GM18505 (cell line): Measurements from ENCODE around the gene GSKIP.
A peak's percentile ranks its signal among the peaks of the same experiment; 100 is the strongest.
"Not testable (repeated sequence)": the region's sequence is repeated elsewhere in the genome, so short reads cannot be mapped to it uniquely, and the experiment has no call there.

ENCODE experiments used
- ATAC-seq: cut with Tn5 transposase; IDR thresholded peaks from one replicate; pipeline ENCODE4 v1.9.1; 2021; ENCODE audit not compliant: unreplicated experiment
- POLR2A ChIP-seq: IDR thresholded peaks from 4 replicates; pipeline ENCODE4 v1.6.1; 2011; ENCODE audit warnings: borderline replicate concordance; ENCODE audit not compliant: insufficient read depth, insufficient read length; ENCODE audit errors: extremely low read depth

Gene GSKIP, protein sequence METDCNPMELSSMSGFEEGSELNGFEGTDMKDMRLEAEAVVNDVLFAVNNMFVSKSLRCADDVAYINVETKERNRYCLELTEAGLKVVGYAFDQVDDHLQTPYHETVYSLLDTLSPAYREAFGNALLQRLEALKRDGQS

DNA sequence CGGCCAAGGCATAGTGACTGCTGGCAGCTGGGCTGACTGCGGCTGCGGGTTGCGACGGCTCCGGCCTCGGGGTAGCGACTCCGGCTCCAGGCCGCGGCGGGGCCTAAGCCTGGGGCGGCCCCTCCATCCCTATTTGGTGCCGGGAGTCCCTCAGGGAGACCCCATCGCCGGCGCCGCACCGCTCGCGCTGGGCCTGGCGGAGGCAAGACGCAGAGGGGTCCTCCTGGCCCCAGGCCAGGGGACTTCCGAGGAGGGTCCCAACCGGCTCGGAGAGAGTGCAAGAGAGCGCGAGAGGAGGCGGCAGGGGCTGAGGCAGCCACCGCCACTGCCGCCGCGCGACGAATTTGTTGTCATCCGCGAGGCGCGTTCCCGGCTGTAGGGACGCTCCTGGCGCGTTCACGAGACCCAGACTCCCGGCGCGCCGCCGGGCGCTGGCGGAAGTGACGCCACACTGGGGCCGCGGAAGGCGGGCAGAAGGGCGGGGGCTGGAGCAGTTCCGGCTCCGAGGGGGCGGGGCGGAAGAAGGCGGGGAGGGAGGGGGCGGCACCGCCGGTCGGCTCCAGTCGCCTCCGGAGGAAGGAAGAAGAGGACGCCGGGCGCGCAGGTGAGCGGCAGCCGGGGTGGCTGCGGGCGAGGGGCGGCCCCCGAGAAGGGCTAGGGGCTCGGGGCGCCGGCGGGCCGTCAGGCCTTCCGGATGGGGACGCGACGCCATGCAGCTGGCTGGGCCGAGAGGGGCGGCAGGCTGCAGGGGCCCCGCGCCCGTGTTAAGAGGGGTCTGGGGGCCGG, at the start of gene GSKIP, which contains the start of gene ATG2B:
TSS of gene GSKIP (plus strand) at position 562 of the 786 bp plus-strand sequence. CDS start 18,722 bp downstream, outside the sequence.
TSS of gene ATG2B (minus strand) at position 377 of the 786 bp plus-strand sequence. CDS start at position 12, 365 bp downstream.
- TF ChIP-seq POLR2A = peak; percentile 82
- ATAC-seq = peak; percentile 77

DNA sequence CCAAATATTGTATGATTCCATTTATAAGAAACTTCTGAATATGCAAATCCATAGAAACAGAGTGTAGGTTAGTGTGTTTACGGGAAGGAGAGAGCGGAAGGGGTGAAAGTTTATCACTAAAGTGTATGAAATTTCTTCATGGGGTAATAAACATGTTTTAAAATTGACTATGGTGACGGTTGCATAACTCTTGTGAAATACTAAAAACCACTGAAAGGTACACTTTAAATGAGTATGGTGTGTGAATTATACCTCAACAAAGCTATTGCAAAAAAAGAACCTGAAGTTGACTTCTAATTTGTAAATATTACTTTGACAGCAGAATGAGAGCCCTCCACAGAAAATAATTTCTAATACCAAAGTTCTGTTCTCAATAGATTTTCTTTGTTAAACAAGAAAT, 47.2 kb upstream of the GSKIP start:
- TF ChIP-seq POLR2A = no peak
- ATAC-seq = no peak

DNA sequence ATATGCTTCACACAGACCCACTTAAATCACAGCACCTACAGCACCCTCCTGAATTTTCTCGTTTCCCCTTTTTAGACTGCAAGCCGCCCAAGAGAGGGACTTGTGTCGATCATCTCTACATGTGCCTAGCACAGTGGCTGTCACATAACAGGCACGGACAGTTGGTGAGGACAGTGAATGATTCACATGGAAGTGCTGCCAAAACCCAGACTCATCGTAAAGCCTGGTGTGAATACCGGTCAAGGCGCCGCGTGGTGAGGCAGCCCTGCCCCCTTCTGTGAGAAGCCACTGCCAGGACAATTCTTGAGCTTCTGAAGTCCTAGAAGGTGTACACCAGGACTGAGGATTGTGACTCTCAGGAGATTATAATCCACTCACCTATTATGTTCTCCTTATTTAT, 44.5 kb upstream of the GSKIP start:
- no peak for ATAC-seq
- no peak for TF ChIP-seq POLR2A

DNA sequence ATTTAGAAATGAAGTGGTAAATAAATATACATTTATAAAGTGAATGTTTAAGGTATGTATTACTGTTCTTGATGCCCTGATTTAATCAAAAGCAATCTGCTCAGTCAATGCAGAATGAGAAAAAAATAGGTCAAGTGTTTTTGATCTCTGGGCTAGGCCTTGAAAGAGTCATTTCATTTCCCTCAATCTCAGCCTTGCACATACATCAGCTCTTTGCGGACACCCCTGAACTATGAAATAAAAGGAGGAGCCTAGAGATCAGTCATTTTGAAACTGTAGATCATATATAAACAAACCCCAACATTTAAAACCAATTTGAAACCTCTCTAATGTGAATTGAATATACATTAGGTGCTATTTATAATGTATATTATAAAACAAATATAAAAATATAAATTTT, 42.7 kb upstream of the GSKIP start:
- ATAC-seq = no peak
- no peak for TF ChIP-seq POLR2A

DNA sequence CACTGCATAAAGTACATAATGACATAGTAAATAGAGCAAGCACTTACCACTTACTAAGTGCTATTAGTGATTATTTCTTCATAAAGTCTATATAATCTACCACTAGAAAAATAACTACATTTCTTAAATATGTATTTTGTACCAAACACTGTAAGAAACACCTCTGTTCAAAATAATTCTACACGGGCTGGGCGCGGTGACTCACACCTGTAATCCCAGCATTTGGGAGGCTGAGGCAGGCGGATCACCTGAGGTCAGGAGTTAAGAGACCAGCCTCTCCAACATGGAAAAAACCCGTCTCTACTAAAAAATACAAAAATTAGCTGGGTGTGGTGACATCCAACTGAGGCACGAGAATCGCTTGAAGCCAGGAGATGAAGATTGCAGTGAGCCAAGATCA, 39.1 kb upstream of the GSKIP start:
- no peak for ATAC-seq
- TF ChIP-seq POLR2A = no peak

DNA sequence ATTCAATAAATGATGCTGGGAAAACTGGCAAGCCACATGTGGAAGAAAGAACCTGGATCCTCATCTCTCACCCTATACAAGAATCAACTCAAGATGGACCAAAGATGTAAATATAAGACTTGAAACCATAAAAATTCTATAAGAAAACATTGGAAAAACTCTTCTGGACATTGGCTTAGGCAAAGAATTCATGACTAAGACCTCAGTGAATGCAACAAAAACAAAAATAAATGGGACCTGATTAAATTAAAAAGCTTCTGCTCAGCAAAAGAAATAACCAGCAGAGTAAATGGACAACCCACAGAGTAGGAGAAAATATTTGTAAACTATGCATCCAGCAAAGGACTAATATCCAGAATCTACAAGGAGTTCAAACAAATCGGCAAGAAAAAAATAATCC, 24.8 kb upstream of the GSKIP start:
- TF ChIP-seq POLR2A = no peak
- no peak for ATAC-seq

DNA sequence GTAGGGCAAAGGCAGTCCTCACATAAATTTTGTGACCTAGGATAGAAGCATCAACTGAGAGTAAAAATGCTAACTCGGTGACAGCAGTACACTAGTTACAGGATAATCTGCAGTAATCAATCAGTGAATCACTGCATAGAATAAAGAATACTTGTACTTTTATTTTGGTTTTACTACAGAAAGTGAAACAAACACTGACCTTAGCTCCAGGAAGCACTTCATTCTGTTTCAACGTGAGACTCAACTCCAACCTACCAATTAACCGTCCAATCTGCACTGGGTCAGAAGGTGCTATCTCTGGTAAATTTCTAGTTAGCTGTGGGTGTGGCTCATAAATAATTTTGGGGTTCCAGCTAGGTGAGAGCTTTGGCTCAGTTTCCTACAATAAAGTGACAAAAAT, 22.0 kb upstream of the GSKIP start:
- no peak for ATAC-seq
- no peak for TF ChIP-seq POLR2A

DNA sequence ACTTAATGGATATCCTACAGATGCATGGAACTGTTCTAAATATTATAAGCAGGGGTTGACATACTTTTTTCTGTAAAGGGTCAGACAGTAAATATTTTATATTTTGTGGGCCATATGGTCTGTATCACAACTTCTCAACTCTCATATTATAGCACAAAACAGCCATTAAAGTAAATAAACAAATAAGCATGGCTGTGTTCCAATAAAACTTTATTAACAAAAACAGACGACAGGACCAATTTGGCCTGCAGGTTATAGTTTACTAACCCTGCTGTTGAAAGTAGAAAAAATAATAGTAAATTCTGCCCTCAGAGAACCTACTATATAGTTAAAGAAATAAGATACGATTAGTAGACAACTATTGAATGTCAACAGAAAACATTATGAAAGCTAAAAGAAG, 17.7 kb upstream of the GSKIP start:
- no peak for ATAC-seq
- TF ChIP-seq POLR2A = no peak

DNA sequence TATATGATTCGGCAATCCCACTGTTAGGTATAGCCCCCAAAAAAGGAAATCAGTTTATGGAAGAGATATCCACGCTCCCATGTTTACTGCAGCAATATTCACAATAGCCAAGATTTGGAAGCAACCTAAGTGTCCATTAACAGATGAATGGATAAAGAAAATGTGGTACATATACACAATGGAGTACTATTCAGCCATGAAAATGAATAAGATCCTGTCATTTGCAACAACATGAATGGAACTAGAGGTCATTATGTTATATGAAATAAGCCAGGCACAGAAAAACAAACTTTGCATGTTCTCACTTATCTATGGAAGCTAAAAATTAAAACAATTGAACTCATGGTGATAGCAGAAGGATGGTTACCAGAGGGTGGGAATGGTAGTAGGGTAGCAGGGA, 15.4 kb upstream of the GSKIP start:
- not testable (repeated sequence) for ATAC-seq

DNA sequence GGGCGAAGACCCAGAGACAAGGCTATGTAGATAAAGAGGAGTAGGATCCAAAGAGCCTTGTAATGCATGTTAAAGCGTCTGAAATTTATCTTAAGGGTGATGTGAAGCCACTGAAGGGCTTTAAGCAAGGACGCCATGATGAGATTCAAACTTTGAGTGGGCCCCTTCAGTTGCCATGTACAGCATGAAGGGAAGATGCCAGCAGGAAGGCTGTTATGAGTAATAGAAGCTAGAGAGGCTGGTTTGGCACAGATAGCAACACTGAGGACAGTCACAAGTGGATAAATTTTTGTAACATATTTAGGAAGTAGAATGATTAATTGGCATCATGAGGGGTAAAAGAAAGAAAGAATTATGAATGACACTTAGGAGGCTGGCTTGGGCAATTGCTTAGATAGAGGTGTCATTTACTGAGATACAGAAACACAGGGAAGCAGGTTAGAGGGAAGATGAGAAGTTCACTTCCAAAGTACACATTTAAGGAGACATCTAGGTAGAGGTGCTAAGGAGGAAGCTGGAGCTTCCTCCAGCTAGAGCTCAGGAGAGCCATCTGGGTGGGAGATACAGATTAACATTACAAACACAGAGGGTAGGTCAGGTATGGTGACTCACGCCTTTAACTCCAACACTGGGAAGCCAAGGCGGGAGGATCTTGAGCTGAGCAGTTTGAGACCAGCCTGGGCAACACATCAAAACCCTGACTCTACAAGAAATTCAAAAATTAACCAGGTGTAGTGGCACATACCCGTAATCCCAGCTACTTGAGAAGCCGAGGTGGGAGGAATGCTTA, 13.8 kb upstream of the GSKIP start:
- no peak for TF ChIP-seq POLR2A
- no peak for ATAC-seq

DNA sequence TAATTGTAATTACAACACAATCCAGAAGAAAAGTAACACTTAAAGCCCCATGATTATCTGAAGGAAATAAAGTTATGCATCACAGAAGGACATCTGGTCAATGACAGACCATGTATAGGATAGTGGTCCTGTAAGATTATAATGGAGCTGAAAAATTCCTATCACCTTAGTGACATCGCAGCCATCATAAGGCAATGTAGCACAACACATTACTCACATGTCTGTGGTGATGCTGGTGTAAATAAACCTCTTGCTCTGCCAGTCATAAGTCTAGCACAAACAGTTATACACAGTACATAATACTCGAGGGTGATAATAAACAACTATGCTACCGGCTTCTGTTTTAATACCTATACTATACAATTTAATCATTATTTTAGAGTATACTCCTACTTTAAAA, 11.3 kb upstream of the GSKIP start:
- no peak for ATAC-seq
- TF ChIP-seq POLR2A = no peak

DNA sequence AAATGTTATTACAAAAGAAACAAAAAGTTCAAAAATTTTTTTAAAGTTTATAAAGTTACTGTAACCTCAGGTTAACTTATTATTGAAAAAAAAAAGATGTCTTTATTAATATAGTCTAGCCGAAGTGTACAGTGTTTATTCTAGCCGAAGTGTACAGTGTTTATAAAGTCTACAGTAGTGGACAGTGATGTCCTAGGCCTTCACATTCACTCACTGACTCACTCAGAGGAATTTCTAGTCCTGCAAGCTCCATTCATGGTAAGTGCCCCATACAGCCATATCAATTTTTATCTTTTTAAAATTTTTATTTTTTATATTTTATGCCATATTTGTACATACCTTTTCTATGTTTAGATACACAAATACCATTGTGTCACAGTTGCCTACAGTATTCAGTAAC, 10.6 kb upstream of the GSKIP start:
- TF ChIP-seq POLR2A = no peak
- no peak for ATAC-seq

DNA sequence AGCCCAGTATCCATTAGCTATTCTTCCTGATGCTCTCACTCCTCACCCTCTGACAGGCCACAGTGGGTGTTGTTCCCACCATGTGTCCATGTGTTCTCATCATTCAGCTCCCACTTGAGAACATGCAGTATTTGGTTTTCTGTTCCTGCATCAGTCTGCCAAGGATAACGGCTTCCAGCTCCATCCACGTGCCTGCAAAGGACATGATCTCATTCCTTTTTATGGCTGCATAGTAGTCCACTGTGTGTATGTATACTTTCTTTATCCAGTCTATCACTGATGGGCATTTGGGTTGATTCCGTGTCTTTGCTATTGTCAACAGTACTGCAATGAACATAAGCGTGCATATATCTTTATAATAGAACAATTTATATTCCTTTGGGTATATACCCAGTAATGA, 9.1 kb upstream of the GSKIP start:
- no peak for TF ChIP-seq POLR2A
- ATAC-seq = no peak

DNA sequence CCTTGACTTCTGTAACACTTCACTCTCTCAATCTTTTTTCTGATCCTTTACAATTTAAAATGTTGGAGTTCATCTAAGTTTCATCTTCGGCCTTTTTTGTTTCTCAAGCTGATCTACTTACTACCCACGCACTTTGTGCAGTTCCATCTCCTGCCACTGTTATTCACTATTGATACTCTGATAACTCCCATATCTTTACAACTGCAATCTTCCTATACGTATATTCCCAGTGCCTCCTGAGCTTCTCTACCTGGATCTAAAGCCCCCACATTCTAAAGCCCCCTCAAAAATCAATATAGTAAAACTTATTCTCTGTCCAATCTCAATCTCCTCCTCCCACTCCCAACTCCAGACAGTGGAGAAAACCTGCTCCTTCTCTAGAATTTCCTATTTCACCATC, 6.1 kb upstream of the GSKIP start:
- no peak for ATAC-seq
- no peak for TF ChIP-seq POLR2A
